Left lung (tissue), 10 donors: ENCODE measurements around the gene AK8. TPM values are rescaled to one million over a fixed set of nuclear protein-coding genes. Genes with fewer than 3 reads are reported as not detected.

Source experiments
- ATAC-seq: fragments of 200-7000 bp; cut with Tn5 transposase; one replicate; pipeline ENCODE4 v1.9.1; 2020; ENCODE audit warnings: moderate library complexity
- DNase-seq, 4 donors: peaks; one replicate each; pipeline ENCODE4 v3.0.0-alpha.2; 2013 to 2020
- H3K27ac ChIP-seq, 2 donors: fragments of 200-600 bp; sonication (generic) in 1 of 2; one replicate each; pipeline versions ENCODE4 v1.5.0 to v1.8.0; 2020 to 2021
- H3K27me3 ChIP-seq, 2 donors: fragments of 200-600 bp; sonication (generic) in 1 of 2; one replicate each; pipeline versions ENCODE4 v1.5.0 to v1.8.0; 2020 to 2021
- H3K36me3 ChIP-seq, 2 donors: fragments of 200-600 bp; sonication (generic) in 1 of 2; one replicate each; pipeline versions ENCODE4 v1.5.0 to v1.8.0; 2020 to 2021
- H3K4me1 ChIP-seq, 2 donors: fragments of 200-600 bp; one replicate each; pipeline ENCODE4 v1.8.0; 2021
- H3K4me3 ChIP-seq, 2 donors: fragments of 200-600 bp; sonication (generic) in 1 of 2; one replicate each; pipeline versions ENCODE4 v1.5.0 to v1.8.0; 2020 to 2021; ENCODE audit warnings: mild to moderate bottlenecking in 1 of 2
- H3K9me3 ChIP-seq, 2 donors: fragments of 200-600 bp; sonication (generic) in 1 of 2; one replicate each; pipeline versions ENCODE4 v1.5.0 to v1.8.0; 2020 to 2021
- CTCF ChIP-seq, 2 donors: fragments of 200-600 bp; sonication (generic) in 1 of 2; IDR thresholded peaks; one replicate each; pipeline versions ENCODE4 v1.5.0 to v1.8.0; 2021; ENCODE audit warnings: antibody characterized with exemption in 2 of 2
- intact Hi-C, 2 donors: fragments of 100-400 bp; cut with DNase I; formaldehyde crosslinking; loops; one replicate each; pipeline versions ENCODE4 v1.11.2 to v1.14.2; 2022
- polyA plus RNA-seq, 6 donors: library from polyadenylated mRNA; unstranded; fragments of 120-200 nt; gene quantifications; one replicate each; pipeline ENCODE4 v1.2.1, GENCODE V29; 2013; ENCODE audit not compliant: insufficient read length in 6 of 6
- total RNA-seq, 2 donors: library from RNA; stranded (reverse); fragmentation: NEBNext Ultra II Directional; extraction: Animal tissue kit (Norgen Biotek cat#: 25700); gene quantifications; one replicate each; pipeline ENCODE4 v1.2.1, GENCODE V29; 2021
- donor health status: DM: no; HTN: yes; CAD: no.
- donor health status: DM: no; HTN: no; CAD: no.

AK8 gene
- total and polyA plus RNA-seq, 8 donors: 0.55 to 3.6 (median 2.4) TPM

DNA sequence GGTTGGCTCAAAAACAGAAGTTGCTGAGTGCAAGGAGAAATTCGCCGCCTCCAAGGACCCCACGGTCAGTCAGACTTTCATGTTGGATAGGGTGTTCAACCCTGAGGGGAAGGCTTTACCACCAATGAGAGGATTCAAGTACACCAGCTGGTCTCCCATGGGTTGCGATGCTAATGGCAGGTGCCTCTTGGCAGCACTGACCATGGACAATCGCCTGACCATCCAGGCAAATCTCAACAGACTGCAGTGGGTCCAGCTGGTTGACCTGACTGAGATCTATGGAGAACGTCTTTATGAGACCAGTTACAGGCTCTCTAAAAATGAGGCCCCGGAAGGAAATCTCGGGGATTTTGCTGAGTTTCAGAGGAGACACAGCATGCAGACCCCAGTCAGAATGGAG lies 200.1 kb downstream of the AK8 start:
- ATAC-seq: no peak
- TF ChIP-seq CTCF (IDR thresholded peaks at IDR 0.05): no peak
- no peak overlapping the region for H3K4me3 ChIP-seq
- H3K27ac ChIP-seq: no peak overlapping the region
- H3K4me1 ChIP-seq: peaks cover 9 to 19% of the 10 kb centered on the region in 2 donors
- no peaks in the 10 kb centered on the region for H3K27me3 ChIP-seq
- H3K36me3 ChIP-seq: peaks cover 0 to 38% of the 10 kb centered on the region in 2 donors
- intact Hi-C loops: no loop called here
- no peaks in the 10 kb centered on the region for H3K9me3 ChIP-seq
- no peak for DNase-seq

Other genes with a start within 250 kb of the AK8 start
- 10 to 100 TPM; 12.4 to 15.0 TPM for gene DDX31, start 208.3 kb downstream of the AK8 start, total RNA-seq
- 10 to 100 TPM; 12.0 to 16.5 (median 14.9) TPM for gene DDX31, start 208.3 kb downstream of the AK8 start, polyA plus RNA-seq
- 10 to 100 TPM; 13.1 to 14.1 TPM for gene GTF3C4, start 207.8 kb downstream of the AK8 start, total RNA-seq
- gene GTF3C4, start 207.8 kb downstream of the AK8 start, polyA plus RNA-seq: 10 to 100 TPM; 22.0 to 25.6 (median 25.2) TPM
- gene SPACA9, start 614 bp upstream of the AK8 start, total RNA-seq: 1 to 10 TPM; 6.9 to 7.8 TPM
- 10 to 100 TPM in 4 of 6 donors, 1 to 10 TPM in 2; 8.4 to 13.4 (median 10.9) TPM for gene SPACA9, start 614 bp upstream of the AK8 start, polyA plus RNA-seq
- gene TSC1, start 66.3 kb upstream of the AK8 start, total RNA-seq: 10 to 100 TPM; 45.7 to 48.0 TPM
- gene TSC1, start 66.3 kb upstream of the AK8 start, polyA plus RNA-seq: 10 to 100 TPM; 44.4 to 60.3 (median 52.3) TPM
- under 1 TPM; 0.18 to 0.90 TPM for gene GFI1B, start 100.4 kb upstream of the AK8 start, total RNA-seq
- 1 to 10 TPM in 5 of 6 donors, under 1 TPM in 1; 0.77 to 1.4 (median 1.3) TPM for gene GFI1B, start 100.4 kb upstream of the AK8 start, polyA plus RNA-seq
- gene GTF3C5, start 152.7 kb upstream of the AK8 start, total RNA-seq: 10 to 100 TPM; 37.3 to 41.5 TPM
- gene GTF3C5, start 152.7 kb upstream of the AK8 start, polyA plus RNA-seq: 10 to 100 TPM; 65.1 to 69.5 (median 66.8) TPM
- gene CEL, start 183.7 kb upstream of the AK8 start, total RNA-seq: 1 to 10 TPM in 1 of 2 donors, under 1 TPM in 1; 0.47 to 1.1 TPM
- 1 to 10 TPM; 1.5 to 2.6 (median 2.2) TPM for gene CEL, start 183.7 kb upstream of the AK8 start, polyA plus RNA-seq
- 10 to 100 TPM; 56.4 to 58.9 TPM for gene RALGDS, start 243.0 kb upstream of the AK8 start, total RNA-seq
- 10 to 100 TPM; 43.5 to 54.3 (median 48.2) TPM for gene RALGDS, start 243.0 kb upstream of the AK8 start, polyA plus RNA-seq